M059J (cell line): ENCODE data around the gene CCM2L. TPM values are rescaled to one million over a fixed set of nuclear protein-coding genes. Genes with fewer than 3 reads are reported as not detected.

Experiments used
- total RNA-seq: library from RNA; depleted of rRNA; stranded (reverse); fragments of >200 nt; shearing (Covaris generic); gene quantifications from 2 replicates; pipeline ENCODE4 v1.2.3, GENCODE V29; 2014; rRNA removed

CCM2L gene
- total RNA-seq, 1 experiment from 2014 or later = not detected

Other genes with a start within 250 kb of the CCM2L start
- gene MYLK2, start 191.1 kb upstream of the CCM2L start, total RNA-seq = 0.15 and 0.44 TPM in 2 replicates
- 0.12 TPM in 1 of 2 replicates, not detected in the other for gene FOXS1, start 164.8 kb upstream of the CCM2L start, total RNA-seq
- 0.91 and 3.2 TPM in 2 replicates for gene DUSP15, start 139.9 kb upstream of the CCM2L start, total RNA-seq
- not detected in 2 replicates for gene TTLL9, start 139.8 kb upstream of the CCM2L start, total RNA-seq
- gene PDRG1, start 58.4 kb upstream of the CCM2L start, total RNA-seq = 14.2 and 14.5 TPM in 2 replicates
- 0.05 TPM in 1 of 2 replicates, not detected in the other for gene XKR7, start 42.3 kb upstream of the CCM2L start, total RNA-seq
- gene HCK, start 41.8 kb downstream of the CCM2L start, total RNA-seq = 0.27 TPM in 1 of 2 replicates, not detected in the other
- gene TM9SF4, start 99.3 kb downstream of the CCM2L start, total RNA-seq = 60.2 and 77.4 TPM in 2 replicates
- 6.2 and 7.7 TPM in 2 replicates for gene PLAGL2, start 197.3 kb downstream of the CCM2L start, total RNA-seq
- gene POFUT1, start 197.4 kb downstream of the CCM2L start, total RNA-seq = 76.5 and 111 TPM in 2 replicates